C4-2B (cell line): ENCODE measurements around the gene ARMH2.

ENCODE experiments used
- H3K27ac ChIP-seq: fragments of 450-650 bp; 2 replicates; pipeline ENCODE4 v1.5.1; 2017
- ZFX ChIP-seq: fragments of 450-650 bp; IDR thresholded peaks from 2 replicates; pipeline ENCODE4 v1.6.1; 2017
- TF ChIP-seq, protein P1 (sequence below): fragments of 450-650 bp; conservative IDR thresholded peaks from 2 replicates; pipeline ENCODE4 v1.5.1; 2017; ENCODE audit warnings: mild to moderate bottlenecking

Gene ARMH2

DNA sequence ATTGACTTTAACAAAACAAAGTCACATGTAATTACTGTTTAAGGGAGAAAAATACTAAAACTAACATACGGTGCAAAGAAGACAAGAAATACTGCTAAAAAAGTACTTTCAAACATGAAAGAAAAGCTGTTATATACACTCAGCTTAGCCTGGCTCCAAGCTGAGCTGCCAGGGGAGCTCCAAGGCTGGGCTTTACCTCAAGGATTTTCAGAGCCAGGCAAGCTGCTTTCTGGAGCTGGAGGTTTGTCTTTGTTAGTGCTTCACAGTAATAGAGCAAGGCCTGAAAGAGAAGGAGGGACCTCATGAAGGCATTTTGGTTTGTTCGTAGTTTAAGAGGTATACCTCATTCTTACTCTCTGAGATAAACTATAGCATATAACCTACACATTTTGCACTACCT is 19.6 kb upstream of the ARMH2 start:
- no peak overlapping the region for H3K27ac ChIP-seq
- no peak for TF ChIP-seq ZFX
- TF ChIP-seq, protein P1, sequence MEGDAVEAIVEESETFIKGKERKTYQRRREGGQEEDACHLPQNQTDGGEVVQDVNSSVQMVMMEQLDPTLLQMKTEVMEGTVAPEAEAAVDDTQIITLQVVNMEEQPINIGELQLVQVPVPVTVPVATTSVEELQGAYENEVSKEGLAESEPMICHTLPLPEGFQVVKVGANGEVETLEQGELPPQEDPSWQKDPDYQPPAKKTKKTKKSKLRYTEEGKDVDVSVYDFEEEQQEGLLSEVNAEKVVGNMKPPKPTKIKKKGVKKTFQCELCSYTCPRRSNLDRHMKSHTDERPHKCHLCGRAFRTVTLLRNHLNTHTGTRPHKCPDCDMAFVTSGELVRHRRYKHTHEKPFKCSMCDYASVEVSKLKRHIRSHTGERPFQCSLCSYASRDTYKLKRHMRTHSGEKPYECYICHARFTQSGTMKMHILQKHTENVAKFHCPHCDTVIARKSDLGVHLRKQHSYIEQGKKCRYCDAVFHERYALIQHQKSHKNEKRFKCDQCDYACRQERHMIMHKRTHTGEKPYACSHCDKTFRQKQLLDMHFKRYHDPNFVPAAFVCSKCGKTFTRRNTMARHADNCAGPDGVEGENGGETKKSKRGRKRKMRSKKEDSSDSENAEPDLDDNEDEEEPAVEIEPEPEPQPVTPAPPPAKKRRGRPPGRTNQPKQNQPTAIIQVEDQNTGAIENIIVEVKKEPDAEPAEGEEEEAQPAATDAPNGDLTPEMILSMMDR, result no peak

DNA sequence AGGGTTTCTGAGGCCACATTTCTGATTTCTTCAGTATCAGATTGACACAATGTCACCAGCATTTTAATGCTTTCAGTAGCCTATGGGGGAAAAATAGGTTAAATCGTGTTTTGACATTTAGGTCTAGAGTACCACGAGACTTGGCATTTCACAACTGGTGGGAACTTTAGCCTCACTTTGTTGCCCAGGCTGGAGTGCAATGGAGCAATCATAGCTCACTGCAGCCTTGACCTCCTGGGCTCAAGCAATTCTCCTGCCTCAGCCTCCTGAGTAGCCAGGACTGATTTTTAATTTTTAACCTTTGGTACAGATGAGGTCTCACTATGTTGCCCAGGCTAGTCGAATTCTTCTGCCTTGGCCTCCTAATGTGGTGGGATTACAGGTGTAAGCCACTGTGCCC is 11.0 kb upstream of the ARMH2 start:
- no peak for TF ChIP-seq ZFX
- TF ChIP-seq, protein P1, result no peak
- H3K27ac ChIP-seq, result no peak overlapping the region

- TF ChIP-seq ZFX, result no peak
- TF ChIP-seq, protein P1, result no peak
- H3K27ac ChIP-seq, result no peak overlapping the region
Observed at GRCh38 chr6:24807584-24807983, 8.9 kb upstream of the ARMH2 start.

DNA sequence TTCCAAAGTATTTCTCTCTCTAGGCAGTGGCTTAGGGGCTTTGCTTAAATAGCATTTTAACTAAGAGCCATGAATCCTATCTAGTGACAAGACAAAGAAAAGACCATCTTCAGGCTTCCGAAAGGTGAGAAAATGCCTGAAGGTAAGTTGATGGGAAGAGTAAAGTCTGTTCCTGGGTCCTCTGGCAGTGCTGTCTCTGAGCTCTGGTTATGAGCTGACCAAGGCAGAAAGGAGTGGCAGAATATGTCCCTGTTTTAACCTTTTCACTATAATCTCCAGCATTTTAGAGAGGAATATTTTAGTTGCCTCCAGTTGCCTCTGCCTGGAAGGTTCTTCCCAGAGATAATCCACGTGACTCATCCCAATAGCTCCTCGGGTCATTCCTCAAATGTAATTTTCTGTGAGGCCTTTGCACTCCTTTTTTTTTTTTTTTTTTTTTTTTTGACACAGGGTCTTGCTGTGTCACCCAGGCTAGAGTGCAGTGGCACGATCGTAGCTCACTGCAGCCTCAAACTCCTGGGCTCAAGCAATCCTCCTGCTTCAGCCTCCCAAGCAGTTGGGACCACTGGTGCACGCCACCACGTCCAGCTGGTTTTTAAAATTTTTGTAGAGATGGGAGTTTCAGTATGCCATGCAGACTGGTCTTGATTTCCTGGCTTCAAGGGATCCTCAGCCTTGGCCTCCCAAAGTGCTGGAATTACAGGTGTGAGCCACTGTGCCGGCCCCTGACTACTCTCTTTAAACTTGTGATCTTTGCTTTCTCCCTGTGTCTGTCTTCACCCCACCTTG is 3.7 kb upstream of the ARMH2 start:
- H3K27ac ChIP-seq, result peak overlapping the region; percentile 53
- TF ChIP-seq ZFX, result no peak
- TF ChIP-seq, protein P1, result no peak

GRCh38 chr6:24799541-24799915 is 811 bp upstream of the ARMH2 start:
- no peak overlapping the region for H3K27ac ChIP-seq
- TF ChIP-seq ZFX, result no peak
- TF ChIP-seq, protein P1, result no peak

GRCh38 chr6:24797596-24798216 is 1.0 kb downstream of the ARMH2 start:
- TF ChIP-seq, protein P1, result no peak
- no peak for TF ChIP-seq ZFX
- H3K27ac ChIP-seq, result no peak overlapping the region

DNA sequence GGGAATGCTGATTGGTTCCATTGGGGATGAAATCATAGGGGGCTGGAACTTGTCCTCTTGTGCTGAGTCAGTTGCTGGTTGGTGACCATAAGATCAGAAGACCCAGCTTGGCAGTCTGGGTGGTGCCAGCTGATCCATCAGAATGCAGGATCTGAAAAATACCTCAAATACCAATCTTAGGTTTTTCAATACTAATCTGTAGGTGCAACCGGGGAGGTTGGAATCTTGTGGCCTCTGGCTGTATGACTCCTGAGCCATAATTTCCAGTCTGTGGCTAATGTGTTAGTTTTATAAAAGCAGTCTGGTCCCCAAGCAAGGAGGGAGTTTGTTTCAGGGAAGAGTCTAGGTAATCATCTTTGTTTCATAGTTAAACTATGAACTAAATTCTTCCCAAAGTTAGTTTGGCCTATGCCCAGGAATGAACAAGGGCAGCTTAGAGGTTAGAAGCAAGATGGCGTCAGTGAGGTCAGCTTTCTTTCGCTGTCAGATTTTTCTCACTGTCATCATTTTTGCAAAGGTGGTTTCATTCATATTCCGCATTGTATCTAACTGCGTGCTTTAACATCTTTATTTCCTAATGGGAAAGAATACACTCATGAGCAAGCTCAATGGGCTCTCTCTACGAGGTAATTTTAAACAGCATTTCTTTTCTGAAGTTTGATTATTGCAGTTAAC is 2.0 kb downstream of the ARMH2 start:
- TF ChIP-seq, protein P1, result no peak
- TF ChIP-seq ZFX, result no peak
- H3K27ac ChIP-seq, result no peak overlapping the region
